ENCODE data around the gene TCP11.

GRCh38 chr6:35139924-35140638 lies 1.1 kb downstream of the TCP11 start:
- TF ChIP-seq CTCF (IDR thresholded peaks at IDR 0.05): peak; percentile 42 to 95 (median 86)
- no peak for TF ChIP-seq POLR2A (IDR thresholded peaks at IDR 0.05)

Measured in Peyer's patch (tissue), 4 donors.